ENCODE measurements around the gene ARHGEF9. TPM values are rescaled to one million over a fixed set of nuclear protein-coding genes. Genes with fewer than 3 reads are reported as not detected.

Gene ARHGEF9
- total and polyA plus RNA-seq, 8 donors, result 7.6 to 103 (median 12.5) TPM

DNA sequence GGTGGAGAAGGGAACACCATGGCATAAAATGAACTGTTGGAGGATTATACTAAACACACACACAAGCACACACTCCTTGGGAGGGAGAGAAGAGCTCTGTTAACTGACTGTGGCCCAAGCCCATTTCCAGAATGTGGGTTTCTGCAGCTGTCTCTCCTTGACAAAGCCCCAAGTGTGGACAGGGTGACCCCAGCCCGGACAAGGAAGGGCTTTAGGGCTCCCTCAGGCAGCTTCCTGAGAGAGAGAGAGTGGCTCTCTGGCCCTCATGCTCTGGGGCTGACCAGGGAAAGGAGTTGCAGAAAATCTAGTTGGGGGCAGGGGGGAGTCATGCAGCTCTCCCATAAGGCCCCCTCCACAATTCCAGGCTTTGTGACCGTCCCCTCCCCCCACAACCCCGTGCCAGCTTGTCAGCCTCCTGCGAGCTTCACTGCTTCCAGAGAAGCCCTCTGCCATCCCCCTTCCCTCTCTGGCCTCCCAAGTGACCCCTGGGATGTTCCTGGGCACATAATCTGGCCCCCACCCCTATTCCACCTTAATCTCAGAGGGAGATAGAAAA lies 590 bp downstream of the ARHGEF9 start:
- Histone ChIP-seq H3K27ac (peak overlapping the region in 4 of 5 donors; percentile 29 to 64 (median 55)), H3K9me3 (peaks cover 0 to 5% (median 0%) of the 10 kb centered on the region in 4 donors), H3K4me1 (no peaks in the 10 kb centered on the region), H3K36me3 (no peaks in the 10 kb centered on the region), H3K4me3 (peak overlapping the region; percentile 40 to 55 (median 52)), H3K27me3 (peaks cover 0 to 11% (median 0%) of the 10 kb centered on the region in 3 donors)
- intact Hi-C loops (cut with DNase I; ENCODE audit: low total_unique reads), result no loop called here
- 0 to 44% (median 6%) methylated on average over 2 to 4 of the region's 4 CpGs for WGBS, 5 donors
- TF ChIP-seq, protein P1, sequence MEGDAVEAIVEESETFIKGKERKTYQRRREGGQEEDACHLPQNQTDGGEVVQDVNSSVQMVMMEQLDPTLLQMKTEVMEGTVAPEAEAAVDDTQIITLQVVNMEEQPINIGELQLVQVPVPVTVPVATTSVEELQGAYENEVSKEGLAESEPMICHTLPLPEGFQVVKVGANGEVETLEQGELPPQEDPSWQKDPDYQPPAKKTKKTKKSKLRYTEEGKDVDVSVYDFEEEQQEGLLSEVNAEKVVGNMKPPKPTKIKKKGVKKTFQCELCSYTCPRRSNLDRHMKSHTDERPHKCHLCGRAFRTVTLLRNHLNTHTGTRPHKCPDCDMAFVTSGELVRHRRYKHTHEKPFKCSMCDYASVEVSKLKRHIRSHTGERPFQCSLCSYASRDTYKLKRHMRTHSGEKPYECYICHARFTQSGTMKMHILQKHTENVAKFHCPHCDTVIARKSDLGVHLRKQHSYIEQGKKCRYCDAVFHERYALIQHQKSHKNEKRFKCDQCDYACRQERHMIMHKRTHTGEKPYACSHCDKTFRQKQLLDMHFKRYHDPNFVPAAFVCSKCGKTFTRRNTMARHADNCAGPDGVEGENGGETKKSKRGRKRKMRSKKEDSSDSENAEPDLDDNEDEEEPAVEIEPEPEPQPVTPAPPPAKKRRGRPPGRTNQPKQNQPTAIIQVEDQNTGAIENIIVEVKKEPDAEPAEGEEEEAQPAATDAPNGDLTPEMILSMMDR (IDR thresholded peaks at IDR 0.05), result no peak
- TF ChIP-seq POLR2AphosphoS5 (IDR thresholded peaks at IDR 0.05) (no peak), EP300 (IDR thresholded peaks at IDR 0.05) (no peak), POLR2A (IDR thresholded peaks at IDR 0.05) (no peak)
- no peak for DNase-seq

DNA sequence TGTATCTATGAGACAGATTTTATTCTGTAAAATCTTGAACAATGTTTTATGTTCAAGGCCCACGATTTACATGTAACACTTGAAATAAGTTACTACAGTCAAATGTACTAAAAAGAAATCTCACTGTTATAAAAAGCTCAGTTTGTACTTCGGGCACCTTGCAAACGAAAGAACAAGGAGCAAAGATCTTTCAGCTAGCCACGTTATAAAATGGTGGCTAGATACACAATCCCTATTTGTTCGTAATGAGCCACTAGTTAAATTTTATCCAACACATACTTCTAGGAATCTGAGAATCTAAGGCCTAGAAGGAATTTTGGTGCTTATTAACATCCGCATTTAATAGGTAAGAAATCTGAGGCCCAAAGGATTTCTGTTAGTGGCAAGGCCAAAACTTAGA lies 2.5 kb downstream of the ARHGEF9 start:
- DNase-seq, result no peak
- no peaks in the 10 kb centered on the region for H3K36me3 ChIP-seq
- peaks cover 0 to 11% (median 0%) of the 10 kb centered on the region in 3 donors for H3K27me3 ChIP-seq
- H3K4me1 ChIP-seq, result no peaks in the 10 kb centered on the region
- WGBS, 5 donors, result 62 to 78% (median 76%) methylated on average over 6 of the region's 6 CpGs
- no peak overlapping the region for H3K4me3 ChIP-seq
- TF ChIP-seq POLR2A (IDR thresholded peaks at IDR 0.05) (no peak), EP300 (IDR thresholded peaks at IDR 0.05) (no peak), POLR2AphosphoS5 (IDR thresholded peaks at IDR 0.05) (no peak)
- TF ChIP-seq, protein P1 (IDR thresholded peaks at IDR 0.05), result no peak
- no peak overlapping the region for H3K27ac ChIP-seq
- H3K9me3 ChIP-seq, result peaks cover 0 to 24% (median 8%) of the 10 kb centered on the region in 4 donors
- intact Hi-C loops (cut with DNase I; ENCODE audit: low total_unique reads), result no loop called here

DNA sequence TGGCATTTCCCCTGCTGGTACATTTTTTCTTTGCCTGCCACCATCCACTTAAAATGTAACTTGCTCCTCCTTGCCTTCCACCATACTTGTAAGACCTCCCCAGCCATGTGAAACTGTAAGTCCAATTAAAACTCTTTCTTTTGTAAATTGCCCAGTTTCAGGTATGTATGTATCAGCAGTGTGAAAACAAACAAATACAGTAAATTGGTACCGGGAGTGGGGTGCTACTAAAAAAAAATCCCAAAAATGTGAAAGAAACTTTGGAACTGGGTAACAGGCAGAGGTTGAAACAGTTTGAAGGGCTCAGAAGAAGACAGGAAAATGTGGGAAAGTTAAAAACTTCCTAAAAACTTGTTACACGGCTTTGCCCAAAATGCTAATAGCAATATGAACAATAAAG lies 16.3 kb downstream of the ARHGEF9 start:
- H3K27me3 ChIP-seq, result no peaks in the 10 kb centered on the region
- no peak overlapping the region for H3K4me3 ChIP-seq
- DNase-seq, result no peak
- intact Hi-C loops (cut with DNase I; ENCODE audit: low total_unique reads), result no loop called here
- H3K4me1 ChIP-seq, result no peaks in the 10 kb centered on the region
- TF ChIP-seq POLR2A (IDR thresholded peaks at IDR 0.05) (no peak), POLR2AphosphoS5 (IDR thresholded peaks at IDR 0.05) (no peak), EP300 (IDR thresholded peaks at IDR 0.05) (no peak)
- TF ChIP-seq, protein P1 (IDR thresholded peaks at IDR 0.05), result no peak
- peaks cover 0 to 24% (median 8%) of the 10 kb centered on the region in 4 donors for H3K9me3 ChIP-seq
- H3K36me3 ChIP-seq, result no peaks in the 10 kb centered on the region
- H3K27ac ChIP-seq, result no peak overlapping the region
- whole genome bisulfite sequencing, 5 donors, result 91 to 100% (median 97%) methylated on average over 2 of the region's 2 CpGs

DNA sequence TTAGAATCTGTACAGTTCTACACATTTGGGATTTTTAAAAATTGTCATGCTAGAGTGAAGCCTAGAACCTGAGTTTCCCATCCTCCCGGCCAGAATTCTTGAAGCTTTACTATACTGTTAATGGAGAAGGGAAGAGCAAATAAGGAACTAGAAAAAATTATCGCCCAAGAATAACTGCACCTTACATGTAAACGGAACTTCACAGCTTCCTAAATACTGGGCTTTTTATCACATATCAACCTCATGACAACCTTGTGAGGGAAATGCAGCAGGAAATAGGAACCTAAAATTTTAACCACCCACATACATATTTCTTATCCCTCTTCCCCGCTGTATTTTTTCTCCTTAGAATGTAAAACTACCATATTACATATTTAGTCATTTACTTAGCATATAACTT lies 19.3 kb downstream of the ARHGEF9 start:
- Histone ChIP-seq H3K9me3 (peaks cover 0 to 19% (median 6%) of the 10 kb centered on the region in 4 donors), H3K4me1 (no peaks in the 10 kb centered on the region), H3K36me3 (no peaks in the 10 kb centered on the region), H3K4me3 (no peak overlapping the region), H3K27me3 (no peaks in the 10 kb centered on the region), H3K27ac (no peak overlapping the region)
- intact Hi-C loops (cut with DNase I; ENCODE audit: low total_unique reads), result no loop called here
- DNase-seq, result no peak
- TF ChIP-seq EP300 (IDR thresholded peaks at IDR 0.05), result no peak
- TF ChIP-seq, protein P1 (IDR thresholded peaks at IDR 0.05), result no peak
- TF ChIP-seq POLR2A (IDR thresholded peaks at IDR 0.05), result no peak
- no peak for TF ChIP-seq POLR2AphosphoS5 (IDR thresholded peaks at IDR 0.05)
- WGBS, 5 donors, result 27 to 62% (median 39%) methylated on average over 4 of the region's 4 CpGs

Data from stomach (tissue), 9 donors.